HG02943 (cell line): ENCODE results near the gene ALCAM.

Source experiments
- ATAC-seq: cut with Tn5 transposase; IDR thresholded peaks from one replicate; pipeline ENCODE4 v1.9.1; 2021; ENCODE audit warnings: mild to moderate bottlenecking, low read depth, moderate library complexity; ENCODE audit not compliant: unreplicated experiment

The ALCAM gene

GRCh38 chr3:105423397-105423796 is 56.7 kb downstream of the ALCAM start:
- no peak for ATAC-seq

GRCh38 chr3:105424412-105425152 is 57.9 kb downstream of the ALCAM start:
- ATAC-seq = no peak

GRCh38 chr3:105425153-105425502 is 58.4 kb downstream of the ALCAM start:
- no peak for ATAC-seq

GRCh38 chr3:105427332-105427731 is 60.6 kb downstream of the ALCAM start:
- no peak for ATAC-seq

GRCh38 chr3:105429034-105429762 is 62.5 kb downstream of the ALCAM start:
- ATAC-seq = no peak

- no peak for ATAC-seq
Measured at GRCh38 chr3:105430455-105430854, 63.7 kb downstream of the ALCAM start.

GRCh38 chr3:105431200-105431599 is 64.5 kb downstream of the ALCAM start:
- no peak for ATAC-seq

GRCh38 chr3:105435277-105435676 is 68.6 kb downstream of the ALCAM start:
- no peak for ATAC-seq

GRCh38 chr3:105436687-105437086 is 70.0 kb downstream of the ALCAM start:
- no peak for ATAC-seq

GRCh38 chr3:105440113-105440512 is 73.4 kb downstream of the ALCAM start:
- ATAC-seq = no peak

- no peak for ATAC-seq
Measured at GRCh38 chr3:105444725-105445124, 78.0 kb downstream of the ALCAM start.

GRCh38 chr3:105448338-105448982 is 81.8 kb downstream of the ALCAM start:
- ATAC-seq = no peak

- ATAC-seq = no peak
Measured at GRCh38 chr3:105449414-105449813, 82.7 kb downstream of the ALCAM start.

- ATAC-seq = no peak
Measured at GRCh38 chr3:105456017-105456416, 89.3 kb downstream of the ALCAM start.

GRCh38 chr3:105458518-105459215 is 92.0 kb downstream of the ALCAM start:
- ATAC-seq = no peak

- ATAC-seq = no peak
Measured at GRCh38 chr3:105459566-105460290, 93.0 kb downstream of the ALCAM start.

GRCh38 chr3:105463620-105464019 is 96.9 kb downstream of the ALCAM start:
- ATAC-seq = no peak

- ATAC-seq = no peak
Measured at GRCh38 chr3:105465251-105465853, 98.6 kb downstream of the ALCAM start.

- no peak for ATAC-seq
Measured at GRCh38 chr3:105466072-105466471, 99.4 kb downstream of the ALCAM start.
